ENCODE data around the gene LHB.
"Not testable (repeated sequence)": the region's sequence is repeated elsewhere in the genome, so short reads cannot be mapped to it uniquely, and the experiment has no call there.

The LHB gene

DNA sequence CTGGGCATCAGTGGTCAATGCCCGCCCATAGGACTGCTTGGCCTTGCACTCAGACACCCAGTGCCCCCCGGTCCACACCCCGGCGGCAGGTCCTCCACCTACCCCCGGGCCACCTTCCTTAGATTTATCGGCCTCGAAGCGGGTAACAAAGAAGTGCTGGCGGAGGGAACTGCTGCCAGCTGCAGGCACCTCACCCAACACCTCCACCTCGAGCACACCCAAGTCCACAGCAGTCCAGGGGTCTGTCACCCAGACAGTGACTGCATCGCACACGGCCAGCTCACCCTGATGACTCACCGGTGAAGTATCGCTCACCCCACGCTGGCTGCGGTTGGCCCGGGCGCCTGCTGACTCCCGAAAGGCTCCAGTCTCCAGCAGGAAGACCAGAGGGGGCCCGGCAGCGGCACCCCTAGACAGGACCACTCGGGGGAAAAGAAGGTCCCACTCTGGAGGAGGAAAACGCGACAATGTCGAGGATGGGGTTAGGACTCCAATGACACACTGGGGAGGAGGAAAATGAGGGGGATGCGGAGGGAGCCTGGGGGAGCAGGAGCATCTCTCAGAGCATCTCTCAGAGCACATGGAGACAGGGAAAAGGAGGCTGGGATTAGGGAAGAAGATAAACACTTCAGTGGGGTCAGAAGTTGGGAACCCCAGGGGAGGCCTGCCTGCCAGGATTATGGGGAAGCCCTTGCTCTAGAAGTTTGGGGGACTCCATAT, 21.8 kb upstream of the LHB start:
- not testable (repeated sequence) for DNase-seq (ENCODE audit: low read depth, low spot score); H3K27ac ChIP-seq

- not testable (repeated sequence) for DNase-seq (ENCODE audit: low read depth, low spot score); H3K27ac ChIP-seq
These were observed 21.2 kb upstream of the LHB start for GRCh38 chr19:49038111-49038510.

GRCh38 chr19:49036815-49037214, 19.9 kb upstream of the LHB start, which contains the start of gene CGB1:
CGB1 (minus strand) TSS chr19:49036895; CDS start chr19:49036711, 184 bp downstream.
- DNase-seq (ENCODE audit: low read depth, low spot score); H3K27ac ChIP-seq: not testable (repeated sequence)

DNA sequence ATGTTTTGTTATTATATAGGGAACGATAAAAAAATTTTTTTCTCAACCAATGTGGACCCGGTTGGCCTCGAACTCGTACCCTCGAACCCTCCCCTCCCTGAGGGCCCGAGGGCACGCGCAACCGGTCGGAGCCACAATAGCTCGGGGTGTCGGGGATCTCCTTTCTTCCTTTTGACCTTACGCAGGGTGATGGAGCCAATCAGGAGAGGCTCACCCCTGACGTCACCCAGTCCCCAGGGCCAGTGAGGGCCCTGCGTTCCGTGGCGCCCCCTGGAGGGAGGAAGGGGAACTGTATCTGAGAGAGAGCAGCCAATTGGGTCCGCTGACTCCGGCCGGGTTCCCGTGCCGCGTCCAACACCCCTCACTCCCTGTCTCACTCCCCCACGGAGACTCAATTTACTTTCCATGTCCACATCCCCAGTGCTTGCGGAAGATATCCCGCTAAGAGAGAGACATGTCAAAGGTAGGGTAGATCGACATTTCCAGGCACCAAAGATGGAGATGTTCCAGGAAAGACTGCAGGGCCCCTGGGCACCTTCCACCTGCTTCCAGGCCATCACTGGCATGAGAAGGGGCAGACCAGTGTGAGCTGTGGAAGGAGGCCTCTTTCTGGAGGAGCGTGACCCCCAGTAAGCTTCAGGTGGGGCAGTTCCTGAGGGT, 14.9 kb upstream of the LHB start, which contains the start of gene CGB2:
Gene CGB2, plus strand, starts transcription at position 249 of the 660 bp plus-strand sequence. Its CDS starts 206 bp downstream, at position 455.
- not testable (repeated sequence) for DNase-seq (ENCODE audit: low read depth, low spot score)

GRCh38 chr19:49030323-49030722, 13.4 kb upstream of the LHB start:
- not testable (repeated sequence) for DNase-seq (ENCODE audit: low read depth, low spot score); H3K27ac ChIP-seq

More for the DNA sequence above, 14.9 kb upstream of the LHB start, which contains the start of gene CGB2:
- H3K27ac ChIP-seq = not testable (repeated sequence)

DNA sequence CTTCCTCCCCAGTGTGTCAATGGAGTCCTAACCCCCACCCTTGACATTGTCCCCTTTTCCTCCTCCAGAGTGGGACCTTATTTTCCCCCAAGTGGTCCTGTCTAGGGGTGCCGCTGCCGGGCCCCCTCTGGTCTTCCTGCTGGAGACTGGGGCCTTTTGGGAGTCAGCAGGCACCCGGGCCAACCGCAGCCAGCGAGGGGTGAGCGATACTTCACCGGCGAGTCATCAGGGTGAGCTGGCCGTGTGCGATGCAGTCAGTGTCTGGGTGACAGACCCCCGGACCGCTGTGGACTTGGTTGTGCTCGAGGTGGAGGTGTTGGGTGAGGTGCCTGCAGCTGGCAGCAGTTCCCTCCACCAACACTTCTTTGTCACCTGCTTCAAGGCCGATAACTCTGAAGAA, 12.9 kb upstream of the LHB start:
- not testable (repeated sequence) for H3K27ac ChIP-seq; DNase-seq (ENCODE audit: low read depth, low spot score)

DNA sequence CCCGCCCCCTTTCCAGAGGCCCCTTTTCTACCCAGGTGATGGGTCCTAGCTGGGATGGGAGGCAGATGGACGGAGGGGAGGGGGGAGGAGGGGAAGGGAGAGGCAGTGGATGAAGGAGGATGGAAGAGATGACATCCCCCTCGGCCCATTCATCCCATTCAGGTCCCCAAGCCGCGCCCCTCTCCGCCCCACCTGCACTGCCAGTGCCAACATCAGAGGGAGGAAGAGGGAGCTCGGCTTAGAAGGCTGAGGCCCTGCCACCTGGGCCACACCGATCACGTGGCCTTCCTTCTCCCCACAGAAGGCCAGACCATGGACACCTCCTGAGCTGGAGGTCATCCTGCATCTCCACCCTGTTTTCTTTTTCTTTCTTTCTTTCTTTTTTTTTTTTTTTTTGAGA, 11.8 kb upstream of the LHB start:
- H3K27ac ChIP-seq; DNase-seq (ENCODE audit: low read depth, low spot score): not testable (repeated sequence)

DNA sequence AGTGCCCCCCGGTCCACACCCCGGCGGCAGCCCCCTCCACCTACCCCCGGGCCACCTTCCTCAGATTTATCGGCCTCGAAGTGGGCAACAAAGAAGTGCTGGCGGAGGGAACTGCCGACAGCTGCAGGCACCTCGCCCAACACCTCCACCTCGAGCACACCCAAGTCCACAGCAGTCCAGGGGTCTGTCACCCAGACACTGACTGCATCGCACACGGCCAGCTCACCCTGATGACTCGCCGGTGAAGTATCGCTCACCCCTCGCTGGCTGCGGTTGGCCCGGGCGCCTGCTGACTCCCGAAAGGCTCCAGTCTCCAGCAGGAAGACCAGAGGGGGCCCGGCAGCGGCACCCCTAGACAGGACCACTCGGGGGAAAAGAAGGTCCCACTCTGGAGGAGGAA, 8.7 kb upstream of the LHB start:
- DNase-seq (ENCODE audit: low read depth, low spot score); H3K27ac ChIP-seq: not testable (repeated sequence)

DNA sequence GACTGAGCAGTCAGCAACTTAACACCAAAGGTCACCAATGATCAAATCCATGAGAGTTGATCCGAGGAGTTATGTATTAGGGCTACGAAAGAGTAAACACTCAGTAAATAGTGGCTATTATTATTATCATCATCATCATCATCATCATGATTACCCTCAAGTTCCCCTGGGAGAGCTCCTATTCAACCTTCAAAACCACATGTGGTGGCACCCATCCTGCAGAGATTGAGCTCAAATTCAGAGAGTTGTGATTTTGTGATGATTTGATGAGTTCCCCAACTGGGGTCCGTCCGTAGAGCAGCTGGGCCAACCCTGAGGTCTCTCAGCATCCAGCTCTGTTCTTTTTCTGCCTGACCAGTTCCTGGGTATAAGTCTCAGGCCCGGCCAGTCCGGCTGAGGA, 8.2 kb upstream of the LHB start:
- not testable (repeated sequence) for H3K27ac ChIP-seq; DNase-seq (ENCODE audit: low read depth, low spot score)

DNA sequence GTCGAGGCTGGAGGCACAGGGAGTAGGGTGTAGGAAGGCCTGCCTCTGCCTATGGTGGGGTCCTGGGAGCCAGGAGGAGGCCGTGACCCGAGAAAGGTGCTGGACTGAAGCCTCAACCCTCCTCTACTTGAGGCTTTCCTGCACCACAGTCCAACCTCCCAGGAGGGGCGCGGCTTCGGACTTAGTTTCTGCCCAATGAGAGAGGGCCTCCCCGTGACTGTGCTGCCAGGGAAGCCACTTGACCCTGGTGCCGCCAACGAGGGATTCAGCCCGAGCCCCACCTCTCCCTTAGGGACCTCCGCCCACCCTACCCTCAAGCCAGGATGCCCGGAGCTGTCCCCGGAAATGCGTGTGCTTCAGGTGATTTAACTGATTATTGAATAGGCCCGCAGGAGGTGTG, 7.3 kb upstream of the LHB start, which contains the start of gene CGB3:
Gene CGB3, minus strand, starts transcription at position 101 of the 400 bp plus-strand sequence. CDS start 362 bp downstream, outside the sequence.
- not testable (repeated sequence) for DNase-seq (ENCODE audit: low read depth, low spot score); H3K27ac ChIP-seq

- DNase-seq (ENCODE audit: low read depth, low spot score) = no peak
- no peak overlapping the region for H3K27ac ChIP-seq
These were observed 5.2 kb upstream of the LHB start for GRCh38 chr19:49022116-49022515.

DNA sequence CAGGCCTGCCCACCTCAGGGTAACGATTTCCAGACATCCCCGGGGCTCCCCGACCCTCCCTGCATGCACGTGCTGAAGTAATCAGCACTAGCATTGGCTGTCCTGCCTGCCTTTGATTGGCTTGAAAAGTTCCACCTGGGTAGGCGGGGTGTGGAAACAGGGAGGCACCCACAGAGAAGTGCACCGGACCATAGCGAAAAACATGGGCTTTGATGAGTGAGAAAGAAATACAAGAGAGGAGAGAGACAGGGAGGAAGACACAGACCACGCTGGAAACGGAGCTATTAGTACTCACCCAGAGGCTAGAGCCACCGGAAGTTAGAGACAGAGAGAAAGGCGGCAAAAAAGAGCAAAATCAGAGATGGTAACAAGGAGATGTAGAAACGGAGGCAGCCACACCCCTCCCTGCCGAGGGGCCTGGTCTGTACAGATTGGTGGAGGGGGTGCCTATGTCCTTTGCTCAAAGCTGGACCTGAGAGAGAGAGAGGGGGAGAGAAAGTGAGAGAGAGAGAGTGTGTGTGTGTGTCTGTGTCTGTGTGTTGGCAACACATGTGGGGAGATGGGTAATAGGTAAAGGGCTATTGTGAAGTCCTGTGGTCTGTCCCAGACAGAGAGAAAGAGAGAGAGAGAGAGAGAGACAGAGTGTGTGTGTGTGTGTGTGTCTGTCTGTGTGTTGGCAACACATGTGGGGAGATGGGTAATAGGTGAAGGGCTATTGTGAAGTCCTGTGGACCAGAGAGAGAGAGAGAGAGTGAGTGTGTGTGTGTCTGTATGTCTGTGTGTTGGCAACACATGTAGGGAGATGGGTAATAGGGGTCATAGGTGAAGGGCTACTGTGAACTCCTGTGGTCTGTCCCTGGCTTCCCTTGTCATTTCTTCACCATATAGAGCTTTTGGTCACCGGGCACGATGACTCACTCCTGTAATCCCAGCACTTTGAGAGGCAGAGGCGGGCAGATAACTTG, 4.3 kb upstream of the LHB start:
- no peak for DNase-seq (ENCODE audit: low read depth, low spot score)
- no peak overlapping the region for H3K27ac ChIP-seq

DNA sequence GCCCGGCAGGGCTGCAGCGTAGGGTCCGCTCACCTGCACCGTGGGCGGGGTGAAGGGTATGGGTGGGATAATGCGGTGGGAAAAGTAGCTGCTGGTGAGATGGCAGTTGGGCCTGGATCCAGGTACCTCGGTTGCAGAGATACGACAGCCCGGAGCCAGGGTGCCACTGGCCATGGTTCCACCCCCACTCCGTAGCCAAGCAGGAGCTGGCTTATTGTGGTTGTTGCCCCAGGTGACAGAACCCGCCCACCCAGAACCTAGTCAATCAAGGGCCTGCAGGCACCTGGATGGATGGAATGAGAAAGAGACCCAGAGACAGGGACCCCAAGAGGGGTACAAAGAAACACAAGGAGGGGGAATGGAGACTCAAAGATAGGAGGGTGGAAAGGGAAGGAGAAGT, 3.5 kb upstream of the LHB start:
- no peak for DNase-seq (ENCODE audit: low read depth, low spot score)
- no peak overlapping the region for H3K27ac ChIP-seq

- H3K27ac ChIP-seq = no peak overlapping the region
These were observed 2.5 kb upstream of the LHB start for GRCh38 chr19:49019242-49019932.

DNA sequence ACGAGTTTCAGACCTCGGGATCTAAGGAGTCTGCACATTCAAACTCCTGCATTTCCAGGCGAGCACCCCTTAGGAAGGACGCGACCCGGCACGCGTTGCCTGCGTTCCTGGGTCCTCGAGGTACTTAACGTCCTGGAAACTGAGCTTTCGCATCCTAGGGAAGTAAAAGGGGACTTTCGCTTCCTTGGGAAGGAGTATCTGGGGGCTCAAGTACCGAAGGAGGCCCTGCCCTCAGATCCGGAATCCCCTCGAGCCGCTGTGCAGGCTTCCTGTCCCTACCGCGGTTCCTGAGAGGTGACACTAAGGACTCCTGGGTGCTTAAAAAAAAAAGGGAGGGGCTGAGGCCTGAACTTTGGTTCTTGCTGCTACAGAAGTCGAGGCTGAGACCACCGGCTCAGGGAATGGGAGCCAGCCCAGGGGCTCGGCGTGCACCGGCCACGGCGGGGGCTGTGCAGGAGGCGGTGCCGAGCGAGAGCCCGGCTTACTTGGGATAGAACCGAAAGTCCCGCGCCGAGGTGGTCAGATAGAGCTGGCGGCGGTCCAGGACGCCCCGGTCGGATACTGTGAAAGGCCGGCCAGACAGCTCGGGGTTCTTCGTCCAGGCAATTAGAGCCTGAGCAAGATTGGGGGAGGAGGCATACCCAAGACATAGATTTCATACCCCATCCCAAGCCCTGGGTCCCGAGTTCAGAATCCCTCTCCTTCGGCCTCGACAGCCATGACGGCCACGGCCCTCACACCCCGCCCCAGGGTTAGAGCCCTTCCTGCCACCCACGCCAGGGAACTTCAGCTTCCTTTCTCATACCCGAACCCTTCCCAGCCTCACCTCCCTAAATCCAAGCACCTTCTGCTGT, 1.7 kb upstream of the LHB start:
- not testable (repeated sequence) for H3K27ac ChIP-seq; DNase-seq (ENCODE audit: low read depth, low spot score)

More at GRCh38 chr19:49019242-49019932, 2.5 kb upstream of the LHB start:
- DNase-seq (ENCODE audit: low read depth, low spot score) = no peak

DNA sequence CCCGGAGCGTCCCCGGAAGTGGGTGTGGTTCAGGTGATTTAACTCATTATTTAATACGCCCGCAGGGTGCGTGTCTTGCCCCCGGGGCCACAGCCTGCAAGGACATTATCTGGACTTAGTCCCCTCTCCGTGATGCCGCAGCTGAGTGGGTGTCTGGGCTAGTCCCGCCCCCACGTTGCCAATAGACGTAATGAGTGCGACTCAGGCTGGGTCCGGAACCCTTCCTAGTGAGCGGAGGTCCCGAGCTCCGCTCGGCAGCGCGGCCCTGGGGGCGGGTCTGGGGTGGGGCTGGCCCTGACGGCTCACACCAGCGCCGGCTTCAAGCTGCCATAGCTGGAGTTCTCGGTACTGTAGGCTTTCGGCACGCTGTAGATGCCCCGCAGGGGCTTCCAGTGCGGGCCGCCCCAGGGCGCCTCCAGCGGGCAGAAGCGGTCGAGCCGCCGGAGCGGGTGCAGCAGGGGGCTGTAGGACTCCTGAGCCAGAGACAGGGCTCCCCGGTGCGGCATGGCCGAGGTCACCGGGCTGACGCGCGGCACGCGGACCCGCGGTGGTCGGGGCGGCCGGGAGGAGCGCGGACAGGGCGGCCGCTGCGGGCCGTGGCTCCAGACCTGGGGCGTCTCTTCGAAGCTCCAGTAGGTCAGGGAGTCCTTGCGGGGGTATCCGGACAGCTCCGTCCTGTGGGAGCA, 918 bp upstream of the LHB start:
- H3K27ac ChIP-seq = no peak overlapping the region
- no peak for DNase-seq (ENCODE audit: low read depth, low spot score)

DNA sequence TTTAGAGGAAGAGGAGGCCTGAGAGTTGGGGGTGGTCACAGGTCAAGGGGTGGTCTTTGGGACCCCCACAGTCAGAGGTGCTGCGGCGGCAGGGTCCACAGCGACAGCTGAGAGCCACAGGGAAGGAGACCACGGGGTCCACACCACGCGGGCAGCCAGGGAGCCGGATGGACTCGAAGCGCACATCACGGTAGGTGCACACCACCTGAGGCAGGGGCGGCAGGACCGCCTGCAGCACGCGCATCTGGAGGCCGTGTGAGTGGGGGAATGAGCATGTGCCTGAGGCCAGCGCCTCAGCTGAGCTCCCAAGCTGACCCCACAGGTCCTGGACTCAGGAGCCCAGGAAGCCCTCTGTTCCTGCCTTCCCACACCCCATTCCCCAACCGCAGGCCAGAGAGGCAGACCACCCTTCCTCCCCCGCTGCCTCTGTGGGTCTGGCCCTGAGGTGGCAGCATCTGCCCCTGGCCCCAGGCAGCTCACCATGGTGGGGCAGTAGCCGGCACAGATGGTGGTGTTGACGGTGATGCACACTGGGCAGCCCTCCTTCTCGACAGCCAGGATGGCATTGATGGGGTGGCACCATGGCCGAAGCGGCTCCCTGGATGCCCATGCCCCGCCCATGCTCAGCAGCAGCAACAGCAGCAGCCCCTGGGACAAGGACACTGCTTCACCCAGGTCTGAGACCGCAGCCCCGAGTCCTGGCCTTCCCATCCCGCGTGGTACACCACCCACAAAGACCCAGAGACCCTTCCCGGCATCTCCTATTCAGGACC, 638 bp downstream of the LHB start:
- H3K27ac ChIP-seq = no peak overlapping the region
- DNase-seq (ENCODE audit: low read depth, low spot score) = no peak

Measured in epithelial cell of prostate (primary cell).